ENCODE data around the gene FAM174C. TPM values are rescaled to one million over a fixed set of nuclear protein-coding genes. Genes with fewer than 3 reads are reported as not detected.
"Not testable (repeated sequence)": the region's sequence is repeated elsewhere in the genome, so short reads cannot be mapped to it uniquely, and the experiment has no call there.

Gene FAM174C
- total RNA-seq, 3 donors from 2014 or later, result 34.2 to 40.1 (median 39.8) TPM

GRCh38 chr19:1317274-1318003 lies 42.1 kb downstream of the FAM174C start:
- H3K4me3 ChIP-seq, result no peak overlapping the region
- intact Hi-C loops (cut with DNase I, micrococcal nuclease), result no loop called here
- no peak for TF ChIP-seq CTCF (IDR thresholded peaks at IDR 0.05)
- H3K9me3 ChIP-seq, result no peaks in the 10 kb centered on the region
- ATAC-seq (no peak), DNase-seq (no peak)
- H3K4me1 ChIP-seq (ENCODE audit: low read depth), result peaks cover 12% of the 10 kb centered on the region
- no peaks in the 10 kb centered on the region for H3K36me3 ChIP-seq (ENCODE audit: low read depth)

- H3K4me1 ChIP-seq (ENCODE audit: low read depth), result peaks cover 9% of the 10 kb centered on the region
Measured at GRCh38 chr19:1318678-1319471, 43.5 kb downstream of the FAM174C start.

GRCh38 chr19:1320282-1320650 lies 44.9 kb downstream of the FAM174C start:
- ATAC-seq; H3K36me3 ChIP-seq (ENCODE audit: low read depth); H3K9me3 ChIP-seq; H3K4me3 ChIP-seq; DNase-seq; intact Hi-C loops (cut with DNase I, micrococcal nuclease): not testable (repeated sequence)
- H3K4me1 ChIP-seq (ENCODE audit: low read depth), result peaks cover 16% of the 10 kb centered on the region

More at GRCh38 chr19:1318678-1319471, 43.5 kb downstream of the FAM174C start:
- H3K4me3 ChIP-seq, result no peak overlapping the region
- intact Hi-C loops (cut with DNase I, micrococcal nuclease), result no loop called here
- no peak for DNase-seq
- TF ChIP-seq CTCF (IDR thresholded peaks at IDR 0.05), result no peak
- H3K36me3 ChIP-seq (ENCODE audit: low read depth), result no peaks in the 10 kb centered on the region
- ATAC-seq, result no peak
- no peaks in the 10 kb centered on the region for H3K9me3 ChIP-seq

GRCh38 chr19:1321539-1321938 lies 46.2 kb downstream of the FAM174C start:
- DNase-seq (no peak), ATAC-seq (no peak)
- H3K9me3 ChIP-seq, result no peaks in the 10 kb centered on the region
- H3K36me3 ChIP-seq (ENCODE audit: low read depth), result no peaks in the 10 kb centered on the region
- intact Hi-C loops (cut with DNase I, micrococcal nuclease), result no loop called here
- H3K4me1 ChIP-seq (ENCODE audit: low read depth), result peaks cover 10% of the 10 kb centered on the region
- no peak for TF ChIP-seq CTCF (IDR thresholded peaks at IDR 0.05)
- no peak overlapping the region for H3K4me3 ChIP-seq

- intact Hi-C loops (cut with DNase I, micrococcal nuclease), result no loop called here
- no peak for ATAC-seq
Measured at GRCh38 chr19:1322198-1322981, 47.1 kb downstream of the FAM174C start.

More at GRCh38 chr19:1322198-1322981, 47.1 kb downstream of the FAM174C start:
- no peak for TF ChIP-seq CTCF (IDR thresholded peaks at IDR 0.05)
- no peak for DNase-seq
- H3K4me1 ChIP-seq (ENCODE audit: low read depth), result peaks cover 10% of the 10 kb centered on the region
- no peak overlapping the region for H3K4me3 ChIP-seq
- H3K36me3 ChIP-seq (ENCODE audit: low read depth), result no peaks in the 10 kb centered on the region
- H3K9me3 ChIP-seq, result no peaks in the 10 kb centered on the region

All from mucosa of descending colon (tissue), 3 donors.